Upper lobe of left lung (tissue), 6 donors: ENCODE data around the gene QRICH1. TPM values are rescaled to one million over a fixed set of nuclear protein-coding genes. Genes with fewer than 3 reads are reported as not detected.

Experiments
- ATAC-seq, 2 donors: fragments of 200-7000 bp; cut with Tn5 transposase; one replicate each; pipeline ENCODE4 v1.9.1; 2022; ENCODE audit warnings: mild to moderate bottlenecking in 2 of 2, moderate library complexity in 2 of 2; ENCODE audit not compliant: low FRiP score in 2 of 2
- DNase-seq, 2 donors: peaks; one replicate each; pipeline ENCODE4 v3.0.0-alpha.2; 2019 to 2020
- H3K27ac ChIP-seq, 4 donors: fragments of 200-600 bp; sonication (generic); one replicate each; pipeline ENCODE4 v1.5.1; 2016 to 2019
- H3K27me3 ChIP-seq, 4 donors: fragments of 200-600 bp; sonication (generic); one replicate each; pipeline ENCODE4 v1.5.1; 2017 to 2019
- H3K36me3 ChIP-seq, 4 donors: fragments of 200-600 bp; sonication (generic); one replicate each; pipeline ENCODE4 v1.5.1; 2016 to 2019
- H3K4me1 ChIP-seq, 4 donors: fragments of 200-600 bp; sonication (generic); one replicate each; pipeline ENCODE4 v1.5.1; 2018 to 2019
- H3K4me3 ChIP-seq, 4 donors: fragments of 200-600 bp; sonication (generic); one replicate each; pipeline ENCODE4 v1.5.1; 2017 to 2019; ENCODE audit warnings: mild to moderate bottlenecking in 2 of 4, moderate library complexity in 1 of 4
- H3K9me3 ChIP-seq, 4 donors: fragments of 200-600 bp; sonication (generic); one replicate each; pipeline ENCODE4 v1.5.1; 2018 to 2019
- CTCF ChIP-seq, 6 experiments: fragments of 450-650 bp in 4 of 6; fragments of 200-600 bp in 2 of 6; sonication (generic) in 2 of 6; IDR thresholded peaks; one replicate each; pipeline ENCODE4 v1.5.1; 2016 to 2019; ENCODE audit warnings: antibody characterized with exemption in 6 of 6
- EP300 ChIP-seq, 4 donors: sonication (generic); formaldehyde crosslinking; IDR thresholded peaks; one replicate each; pipeline ENCODE4 v1.5.1; 2017; ENCODE audit warnings: antibody characterized with exemption in 4 of 4, control low read depth in 2 of 4
- POLR2A ChIP-seq, 4 donors: fragments of 450-650 bp; IDR thresholded peaks; one replicate each; pipeline ENCODE4 v1.5.1; 2016 to 2017; ENCODE audit warnings: antibody characterized with exemption in 4 of 4, mild to moderate bottlenecking in 2 of 4
- POLR2AphosphoS5 ChIP-seq, 2 donors: sonication (generic); formaldehyde crosslinking; IDR thresholded peaks; one replicate each; pipeline ENCODE4 v1.5.1; 2017; ENCODE audit warnings: antibody characterized with exemption in 2 of 2
- WGBS, 2 donors: methylation state at CpG; one replicate each; pipeline ENCODE4 v1.1.5; 2017 to 2018; 5-methylcytosine and 5-hydroxymethylcytosine counted together
- total RNA-seq, 6 donors: library from RNA; depleted of rRNA in 4 of 6; stranded (reverse); fragments of >200 nt in 4 of 6; gene quantifications; one replicate each; pipeline versions ENCODE4 v1.1.0 to v1.2.1, GENCODE V29; 2016 to 2021
- donor health status: DM: no; HTN: no; CAD: no; lungs with moderate emphysema.
- donor health status: DM: no; HTN: yes; CAD: no; lungs with severe emphysema.

Gene QRICH1
- total RNA-seq, 6 donors from 2014 or later, result 65.6 to 145 (median 74.2) TPM

- ATAC-seq (no peak), DNase-seq (no peak)
- H3K9me3 ChIP-seq, result no peaks in the 10 kb centered on the region
- H3K4me1 ChIP-seq, result peaks cover 10 to 20% (median 13%) of the 10 kb centered on the region in 4 donors
- H3K36me3 ChIP-seq, result peaks cover 18 to 68% (median 36%) of the 10 kb centered on the region in 4 donors
- WGBS, 2 donors, result 96 to 97% methylated on average over 6 of the region's 6 CpGs
- H3K27me3 ChIP-seq, result no peaks in the 10 kb centered on the region
- TF ChIP-seq POLR2AphosphoS5 (IDR thresholded peaks at IDR 0.05), result no peak
- H3K4me3 ChIP-seq, result no peak overlapping the region
- H3K27ac ChIP-seq, result peak overlapping the region in 1 of 4 donors; percentile 5
Measured at GRCh38 chr3:49032646-49033304, 61.1 kb downstream of the QRICH1 start.

GRCh38 chr3:49030321-49030720, 63.5 kb downstream of the QRICH1 start:
- no peak for DNase-seq
- H3K27ac ChIP-seq, result peak overlapping the region in 1 of 4 donors; percentile 92
- no peaks in the 10 kb centered on the region for H3K9me3 ChIP-seq
- H3K27me3 ChIP-seq, result no peaks in the 10 kb centered on the region
- ATAC-seq, result no peak
- peaks cover 20 to 76% (median 43%) of the 10 kb centered on the region in 4 donors for H3K36me3 ChIP-seq
- WGBS, 2 donors, result 89 to 91% methylated on average over 6 of the region's 6 CpGs
- no peak overlapping the region for H3K4me3 ChIP-seq
- H3K4me1 ChIP-seq, result peaks cover 10 to 20% (median 15%) of the 10 kb centered on the region in 4 donors
- TF ChIP-seq EP300 (IDR thresholded peaks at IDR 0.05), result no peak
- TF ChIP-seq CTCF (IDR thresholded peaks at IDR 0.05), result no peak
- TF ChIP-seq POLR2A (IDR thresholded peaks at IDR 0.05), result no peak
- no peak for TF ChIP-seq POLR2AphosphoS5 (IDR thresholded peaks at IDR 0.05)

GRCh38 chr3:49029563-49029884, 64.3 kb downstream of the QRICH1 start:
- H3K27ac ChIP-seq, result peak overlapping the region; percentile 88 to 93 (median 92)
- TF ChIP-seq CTCF (IDR thresholded peaks at IDR 0.05) (peak in 1 of 6 experiments; percentile 3), POLR2AphosphoS5 (IDR thresholded peaks at IDR 0.05) (no peak)
- no peaks in the 10 kb centered on the region for H3K27me3 ChIP-seq
- H3K9me3 ChIP-seq, result no peaks in the 10 kb centered on the region
- peak overlapping the region in 3 of 4 donors; percentile 56 to 88 (median 70) for H3K4me3 ChIP-seq
- no peak for ATAC-seq
- H3K4me1 ChIP-seq, result peaks cover 10 to 20% (median 15%) of the 10 kb centered on the region in 4 donors
- no peak for DNase-seq
- 3 to 6% methylated on average over 7 of the region's 7 CpGs for WGBS, 2 donors
- H3K36me3 ChIP-seq, result peaks cover 24 to 76% (median 49%) of the 10 kb centered on the region in 4 donors

GRCh38 chr3:49028673-49029562, 65.0 kb downstream of the QRICH1 start, which contains the start of gene IMPDH2:
IMPDH2 (minus strand) TSS chr3:49029398; CDS start chr3:49029350, 48 bp downstream.
- peak; percentile 93 to 99 for DNase-seq
- peaks cover 29 to 76% (median 53%) of the 10 kb centered on the region in 4 donors for H3K36me3 ChIP-seq
- WGBS, 2 donors, result 4 to 5% methylated on average over 19 to 20 of the region's 55 CpGs

More at GRCh38 chr3:49028673-49029562, 65.0 kb downstream of the QRICH1 start, which contains the start of gene IMPDH2:
- Histone ChIP-seq H3K4me3 (peak within 1 kb of the TSS; percentile 56 to 92 (median 79)), H3K4me1 (peaks cover 10 to 22% (median 16%) of the 10 kb centered on the region in 4 donors), H3K27me3 (no peaks in the 10 kb centered on the region), H3K27ac (peak within 1 kb of the TSS; percentile 88 to 93 (median 92)), H3K9me3 (no peaks in the 10 kb centered on the region)
- TF ChIP-seq EP300 (IDR thresholded peaks at IDR 0.05) (peak in 1 of 4 donors; percentile 67), POLR2AphosphoS5 (IDR thresholded peaks at IDR 0.05) (peak; percentile 97 to 99), POLR2A (IDR thresholded peaks at IDR 0.05) (peak in 3 of 4 donors; percentile 92 to 98 (median 96)), CTCF (IDR thresholded peaks at IDR 0.05) (peak in 3 of 6 experiments; percentile 21 to 51 (median 37))
- ATAC-seq, result peak; percentile 96 to 97
